ENCODE measurements around the gene ZBED1. TPM values are rescaled to one million over a fixed set of nuclear protein-coding genes. Genes with fewer than 3 reads are reported as not detected.

ZBED1 gene
- total RNA-seq, 1 donor from 2014 or later, result 40.2 TPM

DNA sequence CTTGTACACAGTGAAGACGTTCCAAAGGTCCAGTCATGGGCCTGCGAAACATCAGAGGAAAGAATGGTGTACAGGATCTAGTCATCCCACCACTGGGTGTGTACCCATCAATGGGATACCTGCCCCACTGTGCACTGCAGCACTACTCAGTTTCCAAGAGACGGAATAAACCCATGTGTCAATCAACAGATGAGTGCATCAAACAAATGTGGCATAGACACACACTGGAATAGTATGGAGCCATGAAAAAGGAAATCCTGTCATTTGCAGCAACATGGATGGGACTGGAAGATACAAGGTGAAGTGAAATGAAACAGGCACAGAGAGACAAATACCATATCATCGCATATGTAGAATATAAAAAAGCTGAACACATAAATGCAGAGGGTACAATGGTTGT is 48.0 kb downstream of the ZBED1 start:
- TF ChIP-seq, protein P1, sequence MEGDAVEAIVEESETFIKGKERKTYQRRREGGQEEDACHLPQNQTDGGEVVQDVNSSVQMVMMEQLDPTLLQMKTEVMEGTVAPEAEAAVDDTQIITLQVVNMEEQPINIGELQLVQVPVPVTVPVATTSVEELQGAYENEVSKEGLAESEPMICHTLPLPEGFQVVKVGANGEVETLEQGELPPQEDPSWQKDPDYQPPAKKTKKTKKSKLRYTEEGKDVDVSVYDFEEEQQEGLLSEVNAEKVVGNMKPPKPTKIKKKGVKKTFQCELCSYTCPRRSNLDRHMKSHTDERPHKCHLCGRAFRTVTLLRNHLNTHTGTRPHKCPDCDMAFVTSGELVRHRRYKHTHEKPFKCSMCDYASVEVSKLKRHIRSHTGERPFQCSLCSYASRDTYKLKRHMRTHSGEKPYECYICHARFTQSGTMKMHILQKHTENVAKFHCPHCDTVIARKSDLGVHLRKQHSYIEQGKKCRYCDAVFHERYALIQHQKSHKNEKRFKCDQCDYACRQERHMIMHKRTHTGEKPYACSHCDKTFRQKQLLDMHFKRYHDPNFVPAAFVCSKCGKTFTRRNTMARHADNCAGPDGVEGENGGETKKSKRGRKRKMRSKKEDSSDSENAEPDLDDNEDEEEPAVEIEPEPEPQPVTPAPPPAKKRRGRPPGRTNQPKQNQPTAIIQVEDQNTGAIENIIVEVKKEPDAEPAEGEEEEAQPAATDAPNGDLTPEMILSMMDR (IDR thresholded peaks at IDR 0.05; ENCODE audit: unreplicated experiment), result no peak
- Mint-ChIP-seq H3K27me3 (ENCODE audit: unreplicated experiment) (peaks cover 3% of the 10 kb centered on the region), H3K4me3 (ENCODE audit: unreplicated experiment) (no peak overlapping the region), H3K36me3 (ENCODE audit: low read depth, unreplicated experiment) (peaks cover 3% of the 10 kb centered on the region), H3K27ac (ENCODE audit: unreplicated experiment) (no peak overlapping the region), H3K4me1 (ENCODE audit: unreplicated experiment) (no peaks in the 10 kb centered on the region), H3K9me3 (ENCODE audit: unreplicated experiment) (no peaks in the 10 kb centered on the region)
- no peak for DNase-seq (ENCODE audit: low spot score)

DNA sequence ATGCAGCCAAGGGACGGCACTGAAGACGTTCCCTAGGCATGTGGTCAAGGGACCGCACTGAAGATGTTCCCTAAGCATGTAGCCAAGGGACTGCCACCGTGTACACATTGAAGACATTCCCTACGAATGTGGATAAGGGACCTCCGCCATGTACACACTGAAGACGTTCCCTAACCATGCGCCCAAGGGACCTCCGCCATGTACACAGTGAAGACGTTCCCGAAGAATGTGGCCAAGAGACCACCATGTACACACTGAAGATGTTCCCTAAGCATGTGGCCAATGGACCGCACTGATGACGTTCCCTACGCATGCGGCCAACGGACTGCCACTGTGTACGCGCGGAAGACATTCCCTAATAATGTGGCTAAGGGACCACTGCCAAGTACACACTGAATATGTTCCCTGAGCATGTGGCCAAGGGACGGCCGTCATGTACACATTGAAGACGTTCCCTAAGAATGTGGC is 48.4 kb downstream of the ZBED1 start:
- Mint-ChIP-seq H3K4me3 (ENCODE audit: unreplicated experiment) (no peak overlapping the region), H3K9me3 (ENCODE audit: unreplicated experiment) (no peaks in the 10 kb centered on the region), H3K27ac (ENCODE audit: unreplicated experiment) (no peak overlapping the region), H3K27me3 (ENCODE audit: unreplicated experiment) (peaks cover 3% of the 10 kb centered on the region), H3K36me3 (ENCODE audit: low read depth, unreplicated experiment) (peaks cover 8% of the 10 kb centered on the region), H3K4me1 (ENCODE audit: unreplicated experiment) (no peaks in the 10 kb centered on the region)
- DNase-seq (ENCODE audit: low spot score), result no peak
- TF ChIP-seq, protein P1 (IDR thresholded peaks at IDR 0.05; ENCODE audit: unreplicated experiment), result no peak

DNA sequence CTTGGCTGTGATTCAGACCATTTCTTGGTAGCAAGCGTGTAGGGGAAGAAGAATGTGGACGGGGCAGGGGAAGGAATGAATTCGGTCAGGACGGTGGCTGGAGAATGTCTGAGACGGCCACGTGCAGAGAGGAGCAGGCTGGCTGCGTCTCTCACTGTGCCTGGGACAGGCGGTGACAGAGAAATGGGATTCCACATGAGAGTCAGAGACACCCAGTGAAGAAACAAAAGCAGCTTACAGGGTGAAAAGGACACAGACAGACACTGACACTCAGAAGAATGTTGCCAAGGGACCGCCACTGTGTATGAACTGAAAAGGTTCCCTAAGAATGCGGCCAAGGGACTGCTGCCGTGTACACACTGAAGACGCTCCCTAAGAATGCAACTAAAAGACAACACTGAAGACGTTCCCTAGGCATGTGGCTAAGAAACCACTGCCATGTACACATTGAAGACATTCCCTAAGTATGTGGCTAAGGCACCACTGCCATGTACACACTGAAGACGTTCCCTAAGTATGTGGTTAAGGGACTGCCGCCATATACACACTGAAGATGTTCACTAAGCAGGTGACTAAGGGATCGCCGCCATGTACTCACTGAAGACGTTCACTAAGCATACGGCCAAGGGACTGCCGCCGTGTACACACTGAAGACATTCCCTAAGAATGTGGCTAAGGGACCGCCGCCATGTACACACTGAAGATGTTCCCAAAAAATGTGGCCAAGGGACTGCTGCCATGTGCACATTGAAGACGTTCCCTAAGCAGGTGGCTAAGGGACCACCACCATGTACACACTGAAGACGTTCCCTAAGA is 49.1 kb downstream of the ZBED1 start:
- peaks cover 8% of the 10 kb centered on the region for H3K36me3 Mint-ChIP-seq (ENCODE audit: low read depth, unreplicated experiment)
- no peak overlapping the region for H3K4me3 Mint-ChIP-seq (ENCODE audit: unreplicated experiment)
- no peak for DNase-seq (ENCODE audit: low spot score)
- H3K4me1 Mint-ChIP-seq (ENCODE audit: unreplicated experiment), result no peaks in the 10 kb centered on the region
- H3K9me3 Mint-ChIP-seq (ENCODE audit: unreplicated experiment), result no peaks in the 10 kb centered on the region
- H3K27me3 Mint-ChIP-seq (ENCODE audit: unreplicated experiment), result peaks cover 3% of the 10 kb centered on the region
- H3K27ac Mint-ChIP-seq (ENCODE audit: unreplicated experiment), result no peak overlapping the region
- TF ChIP-seq, protein P1 (IDR thresholded peaks at IDR 0.05; ENCODE audit: unreplicated experiment), result no peak

DNA sequence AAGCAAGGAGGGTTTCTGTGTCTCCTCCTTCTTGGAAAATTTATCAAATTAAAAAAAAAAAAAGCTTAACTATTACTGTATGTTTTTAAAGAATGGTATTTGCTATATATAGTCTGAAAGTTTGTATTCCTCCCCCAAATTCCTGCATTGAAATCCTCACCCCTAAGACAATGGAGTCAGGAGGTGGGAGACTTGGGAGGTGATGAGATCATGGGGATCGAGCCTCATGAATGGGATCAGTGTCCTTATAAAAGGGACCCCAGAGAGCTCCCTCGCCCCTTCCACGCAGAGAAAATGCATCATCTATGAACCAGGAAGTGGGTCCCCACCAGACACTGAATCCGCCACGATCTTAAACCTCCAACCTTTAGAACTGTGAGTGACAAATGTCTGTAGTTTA is 50.1 kb downstream of the ZBED1 start:
- H3K4me3 Mint-ChIP-seq (ENCODE audit: unreplicated experiment), result no peak overlapping the region
- no peaks in the 10 kb centered on the region for H3K9me3 Mint-ChIP-seq (ENCODE audit: unreplicated experiment)
- no peak for DNase-seq (ENCODE audit: low spot score)
- peak overlapping the region; percentile 42 for H3K27ac Mint-ChIP-seq (ENCODE audit: unreplicated experiment)
- TF ChIP-seq, protein P1 (IDR thresholded peaks at IDR 0.05; ENCODE audit: unreplicated experiment), result no peak
- no peaks in the 10 kb centered on the region for H3K4me1 Mint-ChIP-seq (ENCODE audit: unreplicated experiment)
- H3K36me3 Mint-ChIP-seq (ENCODE audit: low read depth, unreplicated experiment), result peaks cover 8% of the 10 kb centered on the region
- peaks cover 3% of the 10 kb centered on the region for H3K27me3 Mint-ChIP-seq (ENCODE audit: unreplicated experiment)

Data from endothelial cell (in vitro differentiated cells).